H9 (cell line): ENCODE results near the gene NCKAP5. TPM values are rescaled to one million over a fixed set of nuclear protein-coding genes. Genes with fewer than 3 reads are reported as not detected.

ENCODE experiments used
- DNase-seq: peaks from one replicate; pipeline ENCODE4 v3.0.0-alpha.2; 2017
- H2AFZ ChIP-seq: one replicate; pipeline ENCODE4 v1.6.1; 2013; ENCODE audit warnings: mild to moderate bottlenecking, low read length, control low read depth, moderate library complexity
- H2AK5ac ChIP-seq: 2 replicates; pipeline ENCODE4 v1.6.1; 2013; ENCODE audit warnings: low read length, control low read depth, mixed read lengths; ENCODE audit not compliant: insufficient read length
- H2BK120ac ChIP-seq: one replicate; pipeline ENCODE4 v1.6.1; 2013; ENCODE audit warnings: low read depth, mild to moderate bottlenecking, low read length, control low read depth, inconsistent platforms; ENCODE audit not compliant: poor library complexity, severe bottlenecking
- H2BK12ac ChIP-seq: 2 replicates; pipeline ENCODE4 v1.6.1; 2013; ENCODE audit warnings: low read length, control low read depth, mixed read lengths, low read depth; ENCODE audit not compliant: insufficient read length
- H2BK15ac ChIP-seq: 2 replicates; pipeline ENCODE4 v1.6.1; 2013; ENCODE audit warnings: low read depth, low read length, control low read depth
- H2BK20ac ChIP-seq: one replicate; pipeline ENCODE4 v1.6.1; 2013; ENCODE audit warnings: low read depth, mild to moderate bottlenecking, low read length, control low read depth, inconsistent platforms; ENCODE audit not compliant: poor library complexity, severe bottlenecking
- H2BK5ac ChIP-seq: 2 replicates; pipeline ENCODE4 v1.6.1; 2013; ENCODE audit warnings: low read length, control low read depth, mixed read lengths; ENCODE audit not compliant: insufficient read length
- H3K14ac ChIP-seq: 2 replicates; pipeline ENCODE4 v1.6.1; 2013; ENCODE audit warnings: low read length, control low read depth; ENCODE audit not compliant: insufficient read depth
- H3K18ac ChIP-seq: 2 replicates; pipeline ENCODE4 v1.6.1; 2013; ENCODE audit warnings: low read depth, mild to moderate bottlenecking, mixed read lengths, low read length, control low read depth; ENCODE audit not compliant: insufficient read length
- H3K23ac ChIP-seq: 2 replicates; pipeline ENCODE4 v1.6.1; 2013; ENCODE audit warnings: low read length, control low read depth, mixed read lengths, low read depth; ENCODE audit not compliant: insufficient read length
- H3K23me2 ChIP-seq: 2 replicates; pipeline ENCODE4 v1.6.1; 2013; ENCODE audit warnings: low read depth, mild to moderate bottlenecking, mixed read lengths, low read length, control low read depth; ENCODE audit not compliant: insufficient read length, poor library complexity, severe bottlenecking
- H3K27ac ChIP-seq: 2 replicates; pipeline ENCODE4 v1.5.1; 2013; ENCODE audit warnings: low read length, control low read depth, mixed read lengths, low read depth; ENCODE audit not compliant: insufficient read length
- H3K27me3 ChIP-seq: 2 replicates; pipeline ENCODE4 v1.6.1; 2013; ENCODE audit warnings: low read length, control low read depth, inconsistent platforms; ENCODE audit not compliant: insufficient read depth
- H3K4ac ChIP-seq: 2 replicates; pipeline ENCODE4 v1.6.1; 2013; ENCODE audit warnings: low read depth, mild to moderate bottlenecking, control low read depth, inconsistent platforms, low read length, moderate library complexity
- H3K4me1 ChIP-seq: 2 replicates; pipeline ENCODE4 v1.6.1; 2013; ENCODE audit warnings: low read length, control low read depth, inconsistent platforms; ENCODE audit not compliant: insufficient read depth
- H3K4me2 ChIP-seq: 2 replicates; pipeline ENCODE4 v1.6.1; 2013; ENCODE audit warnings: low read length, control low read depth, mixed read lengths; ENCODE audit not compliant: insufficient read length, insufficient read depth
- H3K56ac ChIP-seq: 2 replicates; pipeline ENCODE4 v1.6.1; 2013; ENCODE audit warnings: low read depth, mild to moderate bottlenecking, mixed read lengths, low read length, control low read depth; ENCODE audit not compliant: insufficient read length
- H3K79me1 ChIP-seq: 2 replicates; pipeline ENCODE4 v1.6.1; 2013; ENCODE audit warnings: low read depth, mild to moderate bottlenecking, moderate library complexity, low read length, control low read depth, inconsistent platforms; ENCODE audit not compliant: insufficient read depth, poor library complexity, severe bottlenecking
- H3K79me2 ChIP-seq: 2 replicates; pipeline ENCODE4 v1.6.1; 2013; ENCODE audit warnings: low read length, control low read depth, inconsistent platforms; ENCODE audit not compliant: insufficient read depth
- H3K9ac ChIP-seq: 2 replicates; pipeline ENCODE4 v1.6.1; 2013; ENCODE audit warnings: low read length, control low read depth, mixed read lengths; ENCODE audit not compliant: insufficient read length; ENCODE audit errors: extremely low read depth
- H3K9me3 ChIP-seq: one replicate; pipeline ENCODE4 v1.6.1; 2013; ENCODE audit warnings: low read depth, low read length, inconsistent platforms; ENCODE audit not compliant: control insufficient read depth
- H3T11ph ChIP-seq: one replicate; pipeline ENCODE4 v1.6.1; 2013; ENCODE audit warnings: mild to moderate bottlenecking, low read length, control low read depth, inconsistent platforms
- H4K20me1 ChIP-seq: one replicate; pipeline ENCODE4 v1.6.1; 2013; ENCODE audit not compliant: control insufficient read depth, insufficient read length, insufficient read depth
- H4K5ac ChIP-seq: 2 replicates; pipeline ENCODE4 v1.6.1; 2013; ENCODE audit warnings: low read depth, mild to moderate bottlenecking, mixed read lengths, low read length, control low read depth; ENCODE audit not compliant: insufficient read length
- H4K8ac ChIP-seq: replicated peaks from 2 replicates; pipeline ENCODE4 v1.6.1; 2013; ENCODE audit warnings: low read length, control low read depth, mixed read lengths, low read depth; ENCODE audit not compliant: insufficient read length
- H4K91ac ChIP-seq: 2 replicates; pipeline ENCODE4 v1.6.1; 2013; ENCODE audit warnings: low read depth, mild to moderate bottlenecking, moderate library complexity, mixed read lengths, low read length, control low read depth; ENCODE audit not compliant: insufficient read length
- H3K27ac Mint-ChIP-seq, 3 experiments: 2 replicates in 2 of 3; 3 replicates in 1 of 3; pipeline ENCODE4 v1.8.0; 2020 to 2021; ENCODE audit warnings: mixed read lengths in 3 of 3, mild to moderate bottlenecking in 1 of 3, moderate library complexity in 1 of 3
- H3K27me3 Mint-ChIP-seq: 2 replicates; pipeline ENCODE4 v1.8.0; 2021; ENCODE audit warnings: low read depth, mild to moderate bottlenecking, moderate library complexity, mixed read lengths
- H3K36me3 Mint-ChIP-seq, 3 experiments: 2 replicates in 2 of 3; 3 replicates in 1 of 3; pipeline ENCODE4 v1.8.0; 2020 to 2021; ENCODE audit warnings: low read depth in 3 of 3, mixed read lengths in 3 of 3; ENCODE audit not compliant: insufficient read depth in 1 of 3
- H3K4me1 Mint-ChIP-seq, 2 experiments: 2 replicates each; pipeline ENCODE4 v1.8.0; 2020; ENCODE audit warnings: mixed read lengths in 2 of 2
- H3K4me3 Mint-ChIP-seq, 2 experiments: 2 replicates in 1 of 2; 3 replicates in 1 of 2; pipeline ENCODE4 v1.8.0; 2020 to 2021; ENCODE audit warnings: mild to moderate bottlenecking in 2 of 2, mixed read lengths in 2 of 2, moderate library complexity in 1 of 2
- H3K9me3 Mint-ChIP-seq, 2 experiments: 2 replicates in 1 of 2; 3 replicates in 1 of 2; pipeline ENCODE4 v1.8.0; 2020; ENCODE audit warnings: mild to moderate bottlenecking in 2 of 2, mixed read lengths in 2 of 2, moderate library complexity in 1 of 2
- WGBS: extraction: QIAGEN DNeasy Blood & Tissue Kit; methylation state at CpG from one replicate; pipeline ENCODE4 v1.1.7; 2013; ENCODE audit warnings: missing lambda C conversion rate, low lambda C conversion rate, mixed read lengths; ENCODE audit not compliant: insufficient read length; ENCODE audit errors: extremely low coverage; 5-methylcytosine and 5-hydroxymethylcytosine counted together
- total RNA-seq: library from RNA; stranded (reverse); gene quantifications from 2 replicates; pipeline ENCODE4 v1.2.1, GENCODE V29; 2021
- TF ChIP-seq, protein P1 (sequence below): fragments of 200-600 bp; sonication (generic); conservative IDR thresholded peaks from 3 replicates; pipeline ENCODE4 v1.8.0; 2021; ENCODE audit warnings: antibody characterized with exemption, mild to moderate bottlenecking

The NCKAP5 gene
- total RNA-seq, 1 experiment from 2014 or later = 0.26 TPM

DNA sequence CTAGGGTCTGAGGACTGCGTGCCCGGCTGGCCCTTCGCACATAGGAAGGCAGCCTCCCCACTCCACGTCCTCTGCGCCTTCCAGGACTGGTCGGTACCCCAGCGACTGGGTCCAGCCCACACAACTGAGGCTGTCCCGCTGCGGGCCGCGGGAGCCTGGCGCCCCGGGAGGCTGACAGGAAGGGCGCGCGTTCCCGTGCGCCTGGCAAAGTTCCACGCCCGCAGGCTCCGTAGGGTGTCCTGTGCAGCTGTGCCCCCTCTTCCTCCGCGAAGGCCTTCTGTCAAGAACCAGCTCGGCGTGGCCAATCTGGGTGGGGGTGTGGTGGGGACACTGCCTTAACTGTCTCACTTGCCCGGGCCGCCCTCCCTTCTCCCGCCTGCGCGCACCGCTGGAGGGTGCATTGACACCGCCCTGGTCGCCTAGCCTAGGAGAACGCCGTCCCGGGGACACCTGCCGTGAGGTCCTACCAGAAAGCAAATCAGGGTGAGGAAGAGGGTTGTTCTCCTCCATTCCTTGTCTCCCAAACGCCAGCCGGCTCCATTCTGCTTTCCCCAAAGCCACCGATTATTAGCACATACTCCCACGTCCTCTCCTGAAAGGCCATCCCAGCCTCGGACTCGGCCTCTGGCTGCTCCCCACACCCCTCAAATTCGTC, 897.6 kb downstream of the NCKAP5 start:
- peak overlapping the region; percentile 77 to 93 for H3K4me3 Mint-ChIP-seq

More for the DNA sequence above, 897.6 kb downstream of the NCKAP5 start:
- H3K18ac ChIP-seq = no peak overlapping the region
- H3K14ac ChIP-seq = no peak overlapping the region; the same call in 1 of the 2 replicates
- no peak overlapping the region for H4K5ac ChIP-seq
- H3K23ac ChIP-seq = no peak overlapping the region
- H3K9ac ChIP-seq = no peak overlapping the region
- H2BK12ac ChIP-seq = no peak overlapping the region
- no peak overlapping the region for H2AFZ ChIP-seq
- no peak overlapping the region for H3T11ph ChIP-seq
- no peaks in the 10 kb centered on the region for H3K79me1 ChIP-seq
- no peaks in the 10 kb centered on the region for H3K4me1 ChIP-seq
- no peaks in the 10 kb centered on the region for H4K20me1 ChIP-seq
- no peaks in the 10 kb centered on the region for H3K79me2 ChIP-seq
- H3K27ac ChIP-seq = no peak overlapping the region
- peaks cover 15 to 16% of the 10 kb centered on the region in 2 experiments for H3K4me1 Mint-ChIP-seq
- H3K23me2 ChIP-seq = peaks cover 30% of the 10 kb centered on the region
- no peak overlapping the region for H3K4ac ChIP-seq
- H3K36me3 Mint-ChIP-seq = no peaks in the 10 kb centered on the region; a peak in 1 of 7 replicates
- no peaks in the 10 kb centered on the region for H3K9me3 ChIP-seq
- H2BK20ac ChIP-seq = no peak overlapping the region
- no peak overlapping the region for H4K8ac ChIP-seq
- TF ChIP-seq, protein P1, sequence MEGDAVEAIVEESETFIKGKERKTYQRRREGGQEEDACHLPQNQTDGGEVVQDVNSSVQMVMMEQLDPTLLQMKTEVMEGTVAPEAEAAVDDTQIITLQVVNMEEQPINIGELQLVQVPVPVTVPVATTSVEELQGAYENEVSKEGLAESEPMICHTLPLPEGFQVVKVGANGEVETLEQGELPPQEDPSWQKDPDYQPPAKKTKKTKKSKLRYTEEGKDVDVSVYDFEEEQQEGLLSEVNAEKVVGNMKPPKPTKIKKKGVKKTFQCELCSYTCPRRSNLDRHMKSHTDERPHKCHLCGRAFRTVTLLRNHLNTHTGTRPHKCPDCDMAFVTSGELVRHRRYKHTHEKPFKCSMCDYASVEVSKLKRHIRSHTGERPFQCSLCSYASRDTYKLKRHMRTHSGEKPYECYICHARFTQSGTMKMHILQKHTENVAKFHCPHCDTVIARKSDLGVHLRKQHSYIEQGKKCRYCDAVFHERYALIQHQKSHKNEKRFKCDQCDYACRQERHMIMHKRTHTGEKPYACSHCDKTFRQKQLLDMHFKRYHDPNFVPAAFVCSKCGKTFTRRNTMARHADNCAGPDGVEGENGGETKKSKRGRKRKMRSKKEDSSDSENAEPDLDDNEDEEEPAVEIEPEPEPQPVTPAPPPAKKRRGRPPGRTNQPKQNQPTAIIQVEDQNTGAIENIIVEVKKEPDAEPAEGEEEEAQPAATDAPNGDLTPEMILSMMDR = no peak
- peaks cover 23% of the 10 kb centered on the region; the same call in 1 of the 2 replicates for H3K27me3 ChIP-seq
- no peak overlapping the region for H3K56ac ChIP-seq
- no CpG with 5 or more reads among the region's 44 CpGs for WGBS
- no peak overlapping the region for H2BK15ac ChIP-seq
- H3K4me2 ChIP-seq = peak overlapping the region; percentile 87
- H2BK120ac ChIP-seq = no peak overlapping the region
- peak overlapping the region in 1 of 3 experiments; percentile 95; a peak in 1 of 7 replicates for H3K27ac Mint-ChIP-seq
- H4K91ac ChIP-seq = no peak overlapping the region
- peaks cover 73% of the 10 kb centered on the region for H3K27me3 Mint-ChIP-seq
- H2BK5ac ChIP-seq = no peak overlapping the region
- no peak for DNase-seq
- H2AK5ac ChIP-seq = no peak overlapping the region
- H3K9me3 Mint-ChIP-seq = peaks cover 0 to 2% of the 10 kb centered on the region in 2 experiments; a peak in 2 of 5 replicates
